HEK293T (cell line): Measurements from ENCODE around the gene EPHB1.

ENCODE experiments used
- CTCF ChIA-PET: fragments of 350-600 bp; formaldehyde crosslinking; extraction: SDS; loops from one replicate; lab custom pipeline; 2021; ENCODE audit warnings: antibody characterized with exemption, inconsistent platforms; lab: Yijun Ruan, JAX
- POLR2A ChIA-PET: fragments of 350-600 bp; formaldehyde crosslinking; extraction: SDS; loops from one replicate; lab custom pipeline; 2020; ENCODE audit warnings: antibody characterized with exemption, inconsistent platforms; lab: Yijun Ruan, JAX
- DNase-seq: peaks from one replicate; pipeline ENCODE4 v3.0.0; 2012; ENCODE audit warnings: mixed read lengths; ENCODE audit errors: extremely low spot score
- ARNT ChIP-seq: fragments of 450-650 bp; IDR thresholded peaks from 2 replicates; pipeline ENCODE4 v1.6.1; 2017; ENCODE audit warnings: mild to moderate bottlenecking
- BHLHE40 ChIP-seq: fragments of 450-650 bp; IDR thresholded peaks from 2 replicates; pipeline ENCODE4 v1.6.1; 2016; ENCODE audit warnings: mild to moderate bottlenecking, moderate library complexity, borderline replicate concordance
- CTBP1 ChIP-seq: fragments of 450-650 bp; IDR thresholded peaks from 2 replicates; pipeline ENCODE4 v1.6.1; 2016; ENCODE audit warnings: borderline replicate concordance
- ELF4 ChIP-seq: fragments of 450-650 bp; IDR thresholded peaks from 2 replicates; pipeline ENCODE4 v1.6.1; 2017; ENCODE audit warnings: antibody characterized with exemption
- FOXA1 ChIP-seq: fragments of 450-650 bp; IDR thresholded peaks from 2 replicates; pipeline ENCODE4 v1.6.1; 2016; ENCODE audit warnings: mild to moderate bottlenecking
- FOXK2 ChIP-seq: fragments of 450-650 bp; IDR thresholded peaks from 2 replicates; pipeline ENCODE4 v1.6.1; 2016; ENCODE audit warnings: mild to moderate bottlenecking
- FOXM1 ChIP-seq: fragments of 450-650 bp; IDR thresholded peaks from 2 replicates; pipeline ENCODE4 v1.6.1; 2017; ENCODE audit warnings: mild to moderate bottlenecking, borderline replicate concordance
- HDGF ChIP-seq: fragments of 450-650 bp; IDR thresholded peaks from 2 replicates; pipeline ENCODE4 v1.6.1; 2017; ENCODE audit warnings: antibody characterized with exemption, borderline replicate concordance
- L3MBTL2 ChIP-seq: fragments of 450-650 bp; conservative IDR thresholded peaks from 2 replicates; pipeline ENCODE4 v1.6.1; 2016; ENCODE audit warnings: mild to moderate bottlenecking
- LEF1 ChIP-seq: fragments of 450-650 bp; IDR thresholded peaks from 2 replicates; pipeline ENCODE4 v1.6.1; 2017; ENCODE audit warnings: mild to moderate bottlenecking, borderline replicate concordance
- NFRKB ChIP-seq: fragments of 450-650 bp; IDR thresholded peaks from 2 replicates; pipeline ENCODE4 v1.6.1; 2016; ENCODE audit warnings: mild to moderate bottlenecking, moderate library complexity
- SP1 ChIP-seq: fragments of 450-650 bp; IDR thresholded peaks from 2 replicates; pipeline ENCODE4 v1.6.1; 2017
- SUZ12 ChIP-seq: fragments of 450-650 bp; IDR thresholded peaks from 2 replicates; pipeline ENCODE4 v1.6.1; 2016; ENCODE audit warnings: mild to moderate bottlenecking
- TARDBP ChIP-seq: fragments of 450-650 bp; IDR thresholded peaks from 2 replicates; pipeline ENCODE4 v1.6.1; 2016
- ZNF384 ChIP-seq: fragments of 450-650 bp; IDR thresholded peaks from 2 replicates; pipeline ENCODE4 v1.6.1; 2016
- TF ChIP-seq, protein P1 (sequence below): fragments of 450-650 bp; IDR thresholded peaks from 2 replicates; pipeline ENCODE4 v1.6.1; 2016

Gene EPHB1

DNA sequence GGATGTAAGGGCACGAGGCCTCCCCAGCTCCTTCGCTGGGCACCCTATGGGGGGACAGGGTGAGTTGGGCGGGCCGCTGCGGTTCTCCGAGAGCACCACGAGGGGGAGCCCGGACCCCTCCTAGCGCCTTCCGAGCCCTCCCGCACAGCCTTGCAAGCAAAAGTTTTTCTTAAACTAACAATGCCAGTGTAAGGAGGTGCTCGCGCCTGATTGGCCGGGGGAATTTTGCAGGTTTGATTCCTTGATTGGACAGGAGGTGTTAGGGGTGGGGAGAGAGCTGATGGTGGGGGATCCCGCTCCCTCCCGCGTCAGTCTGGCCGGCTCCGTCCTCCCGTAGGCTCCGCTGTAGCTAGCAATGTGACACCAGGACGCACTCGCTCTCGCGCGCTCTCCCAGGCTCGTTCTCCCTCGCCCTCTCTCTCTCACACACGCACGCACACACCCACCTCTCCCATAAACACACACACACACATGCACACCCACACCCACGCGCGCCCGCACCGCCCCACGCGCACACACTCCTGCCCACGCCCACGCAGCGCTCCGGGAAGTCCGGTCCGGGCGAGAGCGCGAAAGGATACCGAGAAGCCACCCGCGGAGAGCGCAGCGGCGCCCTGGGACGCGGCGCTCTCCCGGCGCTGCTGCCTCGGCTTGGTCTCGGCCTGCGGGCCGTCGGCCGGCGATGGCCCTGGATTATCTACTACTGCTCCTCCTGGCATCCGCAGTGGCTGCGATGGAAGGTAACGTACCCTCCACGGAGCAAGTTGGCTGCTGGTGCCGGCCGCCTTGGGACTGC lies at the start of gene EPHB1:
Gene EPHB1, plus strand, starts transcription at position 311 of the 796 bp plus-strand sequence.
- peak; percentile 91 for DNase-seq
- ChIA-PET CTCF (interaction anchor here (0.6 to 2.2 kb wide), 15 partner anchors 12 to 1635 kb away, joined by 3 to 10 read pairs (median 4); no protein-coding TSS in a partner anchor), POLR2A (no interaction called here)
- TF ChIP-seq L3MBTL2 (peak; percentile 85), TARDBP (peak; percentile 94), CTBP1 (peak; percentile 79), ELF4 (no peak), ZNF384 (no peak), FOXK2 (no peak)
- TF ChIP-seq, protein P1, sequence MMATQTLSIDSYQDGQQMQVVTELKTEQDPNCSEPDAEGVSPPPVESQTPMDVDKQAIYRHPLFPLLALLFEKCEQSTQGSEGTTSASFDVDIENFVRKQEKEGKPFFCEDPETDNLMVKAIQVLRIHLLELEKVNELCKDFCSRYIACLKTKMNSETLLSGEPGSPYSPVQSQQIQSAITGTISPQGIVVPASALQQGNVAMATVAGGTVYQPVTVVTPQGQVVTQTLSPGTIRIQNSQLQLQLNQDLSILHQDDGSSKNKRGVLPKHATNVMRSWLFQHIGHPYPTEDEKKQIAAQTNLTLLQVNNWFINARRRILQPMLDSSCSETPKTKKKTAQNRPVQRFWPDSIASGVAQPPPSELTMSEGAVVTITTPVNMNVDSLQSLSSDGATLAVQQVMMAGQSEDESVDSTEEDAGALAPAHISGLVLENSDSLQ: peak; percentile 74

- CTCF ChIA-PET: no interaction called here
Observed at GRCh38 chr3:134748698-134749097, 46.4 kb upstream of the EPHB1 start.

GRCh38 chr3:134749174-134749573 lies 45.9 kb upstream of the EPHB1 start:
- DNase-seq: no peak
- TF ChIP-seq CTBP1: no peak
- no peak for TF ChIP-seq FOXM1
- no peak for TF ChIP-seq TARDBP
- no peak for TF ChIP-seq FOXA1
- TF ChIP-seq BHLHE40: no peak
- TF ChIP-seq L3MBTL2: no peak
- TF ChIP-seq, protein P1: no peak
- no peak for TF ChIP-seq SP1
- no peak for TF ChIP-seq NFRKB
- no peak for TF ChIP-seq FOXK2
- no peak for TF ChIP-seq ARNT
- no peak for TF ChIP-seq SUZ12
- no peak for TF ChIP-seq LEF1
- TF ChIP-seq ZNF384: no peak
- TF ChIP-seq ELF4: no peak
- TF ChIP-seq HDGF: no peak
- ChIA-PET POLR2A (no interaction called here), CTCF (no interaction called here)

More at GRCh38 chr3:134748698-134749097, 46.4 kb upstream of the EPHB1 start:
- no peak for DNase-seq
- POLR2A ChIA-PET: no interaction called here
- TF ChIP-seq HDGF (no peak), FOXM1 (no peak), NFRKB (no peak), LEF1 (no peak), TARDBP (no peak), BHLHE40 (no peak), L3MBTL2 (no peak), ARNT (no peak), SUZ12 (no peak)
- TF ChIP-seq, protein P1: no peak

DNA sequence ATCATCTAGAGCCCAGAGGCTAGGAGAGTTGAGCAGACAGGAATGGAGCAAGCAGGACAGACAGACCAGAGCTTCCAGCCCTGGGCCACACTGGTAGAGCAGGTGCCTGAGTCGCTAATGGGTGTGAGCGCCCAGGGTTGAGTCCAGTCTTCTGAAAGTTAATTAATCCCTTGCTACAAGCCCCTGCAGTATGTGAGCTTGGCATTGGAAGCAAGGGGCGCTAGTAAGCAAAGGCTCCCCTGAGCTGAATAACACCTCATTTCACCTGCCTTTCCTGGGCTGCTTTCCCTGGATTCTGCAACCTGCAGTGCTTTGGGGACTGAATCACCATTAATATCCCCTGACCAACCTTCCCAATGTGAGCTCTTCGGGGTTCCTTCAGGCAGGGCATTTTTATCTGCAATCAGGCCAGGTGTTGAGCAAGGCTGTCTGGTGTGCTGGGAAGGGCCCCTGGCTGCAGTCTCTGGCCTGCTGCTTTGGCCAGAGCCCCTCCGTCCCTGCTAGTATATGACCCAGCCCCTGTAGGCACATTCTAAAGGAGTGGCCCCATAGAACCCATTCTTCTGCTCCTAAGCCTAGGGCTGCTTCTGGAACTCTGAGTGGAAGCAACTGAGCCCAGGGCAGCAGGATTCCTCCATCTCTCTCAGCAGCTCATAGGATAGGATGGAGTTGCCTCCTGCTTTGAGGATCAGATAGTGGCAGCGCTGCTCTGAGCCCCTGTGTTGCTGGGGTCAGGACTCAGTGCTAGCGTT lies 45.1 kb upstream of the EPHB1 start:
- ChIA-PET POLR2A (no interaction called here), CTCF (no interaction called here)
- DNase-seq: no peak
- TF ChIP-seq, protein P1: no peak
- TF ChIP-seq FOXM1 (no peak), FOXK2 (no peak), L3MBTL2 (no peak), ZNF384 (no peak), TARDBP (no peak), LEF1 (no peak), SUZ12 (no peak), ELF4 (no peak), BHLHE40 (no peak), FOXA1 (no peak), ARNT (no peak), HDGF (no peak), CTBP1 (no peak), SP1 (no peak), NFRKB (no peak)

- ChIA-PET CTCF (no interaction called here), POLR2A (no interaction called here)
- no peak for TF ChIP-seq SUZ12
- no peak for TF ChIP-seq SP1
- no peak for TF ChIP-seq ZNF384
- no peak for TF ChIP-seq ELF4
- no peak for TF ChIP-seq LEF1
- no peak for TF ChIP-seq CTBP1
- TF ChIP-seq TARDBP: no peak
- TF ChIP-seq FOXM1: no peak
- no peak for TF ChIP-seq BHLHE40
- no peak for TF ChIP-seq L3MBTL2
- no peak for TF ChIP-seq ARNT
- no peak for DNase-seq
Observed at GRCh38 chr3:134751831-134752230, 43.2 kb upstream of the EPHB1 start.
